Measurements from ENCODE around the gene MSRB1. TPM values are rescaled to one million over a fixed set of nuclear protein-coding genes. Genes with fewer than 3 reads are reported as not detected.

MSRB1 gene
- total and polyA plus RNA-seq, 2 donors (not counting 1 experiment from before 2014, with no cell fraction given): 7.1 to 21.4 TPM

DNA sequence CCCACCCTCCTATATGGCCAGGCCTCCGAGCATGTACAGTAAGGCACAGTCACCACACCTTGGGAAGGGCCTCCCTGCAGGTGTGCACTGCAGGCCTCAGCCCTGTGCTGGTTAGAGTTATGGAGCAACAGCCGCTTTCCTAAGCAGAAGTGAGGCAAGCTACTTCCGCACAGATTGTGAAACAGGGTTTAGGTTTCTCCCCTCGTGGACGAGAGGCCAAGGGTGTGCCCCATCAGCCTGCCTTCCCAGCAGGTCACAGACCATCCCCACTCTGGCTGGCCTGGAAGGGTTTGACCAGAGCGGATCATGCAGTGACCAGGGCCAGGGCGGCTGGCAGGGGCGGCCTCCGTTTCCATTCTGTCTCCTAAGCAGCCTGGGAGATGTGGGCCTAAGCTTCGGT is 4.7 kb downstream of the MSRB1 start:
- Histone ChIP-seq H3K4me2 (ENCODE audit: extremely low read depth, insufficient read depth, low read length) (no peak overlapping the region), H3K9ac (ENCODE audit: insufficient read depth, low read length) (no peak overlapping the region), H3K9me3 (ENCODE audit: control insufficient read depth, insufficient read depth, low read depth, low read length) (no peaks in the 10 kb centered on the region), H3K79me2 (ENCODE audit: control insufficient read depth, insufficient read depth, low read length) (no peaks in the 10 kb centered on the region), H3K27ac (ENCODE audit: insufficient read depth, low read length) (no peak overlapping the region), H3K36me3 (ENCODE audit: control insufficient read depth, insufficient read depth, low read length) (peaks cover 8% of the 10 kb centered on the region), H2AFZ (ENCODE audit: low read length) (no peak overlapping the region), H4K20me1 (ENCODE audit: control insufficient read depth, extremely low read depth, insufficient read depth, low read length) (no peaks in the 10 kb centered on the region), H3K4me3 (replicated peaks in 1 of 4; ENCODE audit: control extremely low read depth in 1 of 4, insufficient read depth in 1 of 4, low read depth in 3 of 4, low read length in 4 of 4) (no peak overlapping the region), H3K4me1 (ENCODE audit: control insufficient read depth, extremely low read depth, insufficient read depth, low read length) (peaks cover 7% of the 10 kb centered on the region), H3K27me3 (ENCODE audit: control insufficient read depth, insufficient read depth, low read length) (no peaks in the 10 kb centered on the region)
- no peak for TF ChIP-seq EZH2 (IDR thresholded peaks at IDR 0.05; ENCODE audit: low read length, missing control alignments)
- TF ChIP-seq, protein P1, sequence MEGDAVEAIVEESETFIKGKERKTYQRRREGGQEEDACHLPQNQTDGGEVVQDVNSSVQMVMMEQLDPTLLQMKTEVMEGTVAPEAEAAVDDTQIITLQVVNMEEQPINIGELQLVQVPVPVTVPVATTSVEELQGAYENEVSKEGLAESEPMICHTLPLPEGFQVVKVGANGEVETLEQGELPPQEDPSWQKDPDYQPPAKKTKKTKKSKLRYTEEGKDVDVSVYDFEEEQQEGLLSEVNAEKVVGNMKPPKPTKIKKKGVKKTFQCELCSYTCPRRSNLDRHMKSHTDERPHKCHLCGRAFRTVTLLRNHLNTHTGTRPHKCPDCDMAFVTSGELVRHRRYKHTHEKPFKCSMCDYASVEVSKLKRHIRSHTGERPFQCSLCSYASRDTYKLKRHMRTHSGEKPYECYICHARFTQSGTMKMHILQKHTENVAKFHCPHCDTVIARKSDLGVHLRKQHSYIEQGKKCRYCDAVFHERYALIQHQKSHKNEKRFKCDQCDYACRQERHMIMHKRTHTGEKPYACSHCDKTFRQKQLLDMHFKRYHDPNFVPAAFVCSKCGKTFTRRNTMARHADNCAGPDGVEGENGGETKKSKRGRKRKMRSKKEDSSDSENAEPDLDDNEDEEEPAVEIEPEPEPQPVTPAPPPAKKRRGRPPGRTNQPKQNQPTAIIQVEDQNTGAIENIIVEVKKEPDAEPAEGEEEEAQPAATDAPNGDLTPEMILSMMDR (conservative IDR thresholded peaks at IDR 0.05 in 1 of 2, IDR thresholded peaks at IDR 0.05 in 1 of 2; ENCODE audit: low read depth in 1 of 2, low read length in 2 of 2): no peak
- no peak for DNase-seq (ENCODE audit: low read depth in 2 of 2)

DNA sequence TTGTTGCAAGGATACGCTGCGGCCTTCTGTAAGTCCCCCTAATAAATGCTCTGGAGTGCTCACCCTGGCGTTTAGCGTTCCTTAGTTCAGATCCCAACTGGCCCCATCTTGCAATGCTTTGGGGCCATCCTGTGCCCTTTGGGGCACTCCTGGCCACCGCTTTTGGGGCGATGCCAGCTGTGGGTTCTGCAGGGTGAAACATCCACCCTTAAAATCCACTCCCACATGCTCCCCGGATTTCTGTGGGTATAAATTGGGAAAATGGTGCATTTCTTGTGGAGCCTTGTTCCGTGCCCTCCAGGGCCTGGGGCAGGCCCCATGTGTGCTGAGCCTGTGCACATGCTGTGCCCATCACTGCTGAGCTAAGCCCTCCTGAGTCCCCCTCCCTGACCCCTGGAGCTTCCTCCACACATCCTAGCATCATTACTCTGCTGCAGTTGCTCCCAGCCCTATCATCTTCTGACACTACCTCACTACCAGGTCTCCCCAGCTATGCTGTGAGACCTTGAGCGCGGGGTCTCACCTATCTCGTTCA is 6.0 kb downstream of the MSRB1 start:
- H3K36me3 ChIP-seq (ENCODE audit: control insufficient read depth, insufficient read depth, low read length): peaks cover 8% of the 10 kb centered on the region
- TF ChIP-seq, protein P1 (conservative IDR thresholded peaks at IDR 0.05 in 1 of 2, IDR thresholded peaks at IDR 0.05 in 1 of 2; ENCODE audit: low read depth in 1 of 2, low read length in 2 of 2): no peak
- no peak for TF ChIP-seq EZH2 (IDR thresholded peaks at IDR 0.05; ENCODE audit: low read length, missing control alignments)
- no peak for DNase-seq (ENCODE audit: low read depth in 2 of 2)
- H3K9me3 ChIP-seq (ENCODE audit: control insufficient read depth, insufficient read depth, low read depth, low read length): no peaks in the 10 kb centered on the region
- H3K9ac ChIP-seq (ENCODE audit: insufficient read depth, low read length): no peak overlapping the region
- peaks cover 2% of the 10 kb centered on the region for H3K4me1 ChIP-seq (ENCODE audit: control insufficient read depth, extremely low read depth, insufficient read depth, low read length)
- H3K4me2 ChIP-seq (ENCODE audit: extremely low read depth, insufficient read depth, low read length): no peak overlapping the region
- no peak overlapping the region for H3K27ac ChIP-seq (ENCODE audit: insufficient read depth, low read length)
- H3K27me3 ChIP-seq (ENCODE audit: control insufficient read depth, insufficient read depth, low read length): no peaks in the 10 kb centered on the region
- no peaks in the 10 kb centered on the region for H3K79me2 ChIP-seq (ENCODE audit: control insufficient read depth, insufficient read depth, low read length)
- H2AFZ ChIP-seq (ENCODE audit: low read length): no peak overlapping the region
- H4K20me1 ChIP-seq (ENCODE audit: control insufficient read depth, extremely low read depth, insufficient read depth, low read length): no peaks in the 10 kb centered on the region
- no peak overlapping the region for H3K4me3 ChIP-seq (replicated peaks in 1 of 4; ENCODE audit: control extremely low read depth in 1 of 4, insufficient read depth in 1 of 4, low read depth in 3 of 4, low read length in 4 of 4)

DNA sequence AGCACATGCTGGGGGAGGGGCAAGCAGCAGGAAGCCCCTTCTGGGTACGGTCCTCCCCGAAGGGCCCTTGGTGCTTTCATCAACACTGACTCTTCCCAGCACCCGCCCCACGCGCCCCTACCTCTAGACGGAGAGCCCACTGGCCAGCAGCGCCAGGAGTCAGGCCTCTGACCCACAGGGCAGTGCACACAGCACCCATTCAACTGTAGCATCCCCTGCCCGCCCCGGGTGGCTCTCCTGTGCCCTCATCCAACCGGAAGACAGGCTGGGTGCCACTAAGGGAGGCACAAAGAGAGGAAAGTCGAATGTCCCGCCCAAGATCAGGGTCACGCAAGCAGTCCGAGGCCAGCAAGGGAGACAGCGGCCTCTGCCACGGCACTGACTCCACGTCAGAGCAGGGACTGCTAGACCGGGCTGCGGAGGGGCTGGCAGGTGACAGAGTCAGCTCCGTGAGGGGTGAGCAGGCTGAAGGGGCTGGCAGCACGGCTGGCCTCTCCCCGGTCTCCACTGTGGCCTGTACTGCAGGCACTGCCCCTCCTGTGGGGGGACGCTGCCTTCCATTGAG is 9.8 kb downstream of the MSRB1 start:
- no peak overlapping the region for H3K27ac ChIP-seq (ENCODE audit: insufficient read depth, low read length)
- H3K9me3 ChIP-seq (ENCODE audit: control insufficient read depth, insufficient read depth, low read depth, low read length): no peaks in the 10 kb centered on the region
- H3K79me2 ChIP-seq (ENCODE audit: control insufficient read depth, insufficient read depth, low read length): no peaks in the 10 kb centered on the region
- H3K4me2 ChIP-seq (ENCODE audit: extremely low read depth, insufficient read depth, low read length): no peak overlapping the region
- H3K9ac ChIP-seq (ENCODE audit: insufficient read depth, low read length): no peak overlapping the region
- no peak overlapping the region for H3K4me3 ChIP-seq (replicated peaks in 1 of 4; ENCODE audit: control extremely low read depth in 1 of 4, insufficient read depth in 1 of 4, low read depth in 3 of 4, low read length in 4 of 4)
- no peak overlapping the region for H2AFZ ChIP-seq (ENCODE audit: low read length)
- TF ChIP-seq, protein P1 (conservative IDR thresholded peaks at IDR 0.05 in 1 of 2, IDR thresholded peaks at IDR 0.05 in 1 of 2; ENCODE audit: low read depth in 1 of 2, low read length in 2 of 2): no peak
- no peak for TF ChIP-seq EZH2 (IDR thresholded peaks at IDR 0.05; ENCODE audit: low read length, missing control alignments)
- H3K36me3 ChIP-seq (ENCODE audit: control insufficient read depth, insufficient read depth, low read length): no peaks in the 10 kb centered on the region
- no peak for DNase-seq (ENCODE audit: low read depth in 2 of 2)
- H3K4me1 ChIP-seq (ENCODE audit: control insufficient read depth, extremely low read depth, insufficient read depth, low read length): no peaks in the 10 kb centered on the region
- no peaks in the 10 kb centered on the region for H3K27me3 ChIP-seq (ENCODE audit: control insufficient read depth, insufficient read depth, low read length)
- no peaks in the 10 kb centered on the region for H4K20me1 ChIP-seq (ENCODE audit: control insufficient read depth, extremely low read depth, insufficient read depth, low read length)
